HG03520 (cell line): Measurements from ENCODE around the gene PTPRG.
"Not testable (repeated sequence)": the region's sequence is repeated elsewhere in the genome, so short reads cannot be mapped to it uniquely, and the experiment has no call there.

Source experiments
- ATAC-seq: cut with Tn5 transposase; IDR thresholded peaks from one replicate; pipeline ENCODE4 v1.9.1; 2021; ENCODE audit warnings: mild to moderate bottlenecking, moderate library complexity; ENCODE audit not compliant: unreplicated experiment

Gene PTPRG

GRCh38 chr3:61682671-61683548 lies 121.5 kb downstream of the PTPRG start:
- ATAC-seq: no peak

GRCh38 chr3:61683549-61684236 lies 122.3 kb downstream of the PTPRG start:
- ATAC-seq: no peak

GRCh38 chr3:61684386-61684785 lies 123.0 kb downstream of the PTPRG start:
- no peak for ATAC-seq

DNA sequence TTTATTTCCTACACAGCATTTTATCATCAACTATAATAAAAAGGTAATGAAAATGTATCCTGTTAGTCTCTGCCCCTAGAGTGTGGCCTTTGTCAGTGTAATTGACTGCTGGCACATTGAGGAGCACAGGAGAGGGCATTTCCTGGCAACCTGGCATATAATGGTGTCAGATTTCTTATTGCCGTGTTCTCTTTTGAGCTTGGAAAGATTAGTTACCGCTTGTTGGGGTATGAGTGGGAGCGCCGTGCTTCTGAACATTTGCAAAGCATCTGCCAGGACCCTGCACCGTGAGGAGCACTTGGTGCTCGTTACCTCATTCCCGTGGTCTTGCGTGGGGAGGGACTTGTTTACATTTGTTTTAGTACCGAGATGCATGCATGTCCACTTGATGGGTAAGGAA lies 124.4 kb downstream of the PTPRG start:
- no peak for ATAC-seq

DNA sequence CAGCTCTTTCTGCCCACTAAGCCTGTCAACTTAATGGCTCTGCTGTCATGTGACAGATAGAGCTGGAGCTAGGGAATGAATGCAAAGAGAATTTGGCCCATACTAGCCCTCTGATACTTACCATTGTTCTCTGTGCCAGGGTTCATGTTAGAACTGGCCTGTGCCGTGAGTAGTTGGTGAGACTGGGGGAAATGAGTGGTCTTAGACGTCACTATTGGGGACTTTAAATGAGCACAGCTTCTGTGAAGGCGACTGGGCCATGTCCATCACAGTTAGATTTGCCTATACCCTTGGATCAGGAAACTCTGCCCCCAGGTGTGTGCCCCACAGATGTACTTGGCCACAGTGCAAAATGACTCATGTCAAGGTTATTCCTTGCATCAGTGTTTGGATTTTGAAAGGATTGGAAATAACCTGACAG lies 124.9 kb downstream of the PTPRG start:
- ATAC-seq: no peak

DNA sequence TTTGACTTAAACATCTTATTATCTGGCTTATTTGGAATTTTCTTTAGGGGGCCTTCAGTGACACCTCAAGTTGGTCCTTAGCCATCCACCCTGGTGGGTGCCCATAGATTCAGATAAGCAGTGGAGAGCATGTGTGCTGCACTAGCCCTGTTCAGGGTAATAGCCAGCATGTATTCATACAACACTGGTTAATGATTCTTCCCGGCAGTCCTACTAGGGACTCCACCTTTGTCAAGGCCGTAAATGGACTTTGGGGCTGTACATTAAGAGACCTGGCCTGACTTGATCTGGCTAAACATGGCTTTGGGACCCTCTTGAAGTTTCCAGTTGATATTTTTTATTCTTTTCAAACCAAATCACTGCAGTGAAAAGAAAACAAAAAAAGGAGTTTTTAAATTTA lies 125.8 kb downstream of the PTPRG start:
- no peak for ATAC-seq

DNA sequence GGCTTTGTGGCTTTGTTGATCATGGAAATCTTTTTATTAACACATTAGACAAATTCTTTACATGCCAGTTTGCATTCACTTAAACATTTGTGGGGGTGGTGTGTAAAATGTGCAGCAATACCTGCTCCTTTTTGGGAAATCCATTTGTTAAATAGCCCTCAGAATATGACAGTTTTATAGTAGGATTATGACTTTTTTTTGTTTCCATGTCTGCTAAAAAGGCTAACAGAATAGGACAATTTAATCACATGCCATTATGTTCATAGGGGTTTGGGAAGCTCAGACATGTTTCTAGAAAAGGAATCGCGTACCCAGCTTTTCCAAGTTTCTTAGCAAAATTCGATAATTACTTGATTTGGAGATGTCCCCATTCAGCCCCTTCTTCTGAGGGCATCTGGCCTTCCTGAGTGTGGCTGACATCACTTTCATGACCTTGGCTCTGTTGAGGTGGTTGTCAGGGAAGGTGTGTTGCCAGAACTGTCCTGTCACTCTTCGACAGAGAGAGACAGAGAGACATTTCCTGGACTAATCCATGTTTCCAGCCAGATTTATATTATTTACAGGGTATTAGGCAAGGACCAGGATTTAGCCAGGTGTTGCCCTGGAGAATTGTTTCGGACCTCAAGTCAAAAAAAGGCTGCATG lies 126.4 kb downstream of the PTPRG start:
- no peak for ATAC-seq

DNA sequence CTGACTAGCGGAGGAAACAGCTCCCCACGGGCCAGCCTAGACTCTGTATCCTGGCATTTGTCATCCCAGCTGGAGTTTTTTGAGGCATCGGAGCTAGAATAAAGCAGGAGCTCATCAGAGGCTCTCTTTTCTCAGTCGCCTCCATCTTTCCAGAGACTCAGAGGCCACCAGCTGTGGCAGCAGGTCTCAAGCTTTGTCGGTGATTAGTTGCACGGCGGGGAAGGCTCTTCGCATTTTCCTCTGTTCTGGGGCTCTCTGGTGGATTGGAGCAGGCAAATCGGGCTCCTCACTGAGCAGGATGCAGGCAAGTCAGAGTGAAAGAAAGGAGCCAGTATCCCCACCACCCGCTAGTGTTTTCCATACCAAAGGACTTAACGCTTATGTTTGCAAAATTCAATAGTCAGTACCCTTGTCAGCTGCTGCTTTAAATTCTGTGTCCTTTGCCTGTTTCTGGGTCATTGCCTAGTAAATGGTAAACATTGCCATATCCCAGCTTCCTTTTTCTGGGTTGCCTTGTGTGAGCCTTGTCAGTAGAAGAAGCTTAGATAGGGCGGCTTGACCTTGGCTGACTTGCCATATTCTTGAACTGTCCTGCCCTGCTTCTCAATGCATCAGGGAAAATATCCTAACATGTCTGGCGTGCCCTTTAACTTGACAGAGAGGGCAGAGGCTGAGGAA lies 127.1 kb downstream of the PTPRG start:
- no peak for ATAC-seq

GRCh38 chr3:61690016-61690415 lies 128.6 kb downstream of the PTPRG start:
- no peak for ATAC-seq

- no peak for ATAC-seq
These were observed 130.1 kb downstream of the PTPRG start for GRCh38 chr3:61691466-61691865.

- ATAC-seq: no peak
These were observed 135.9 kb downstream of the PTPRG start for GRCh38 chr3:61697301-61697700.

GRCh38 chr3:61698278-61699072 lies 137.1 kb downstream of the PTPRG start:
- ATAC-seq: not testable (repeated sequence)

GRCh38 chr3:61699622-61700021 lies 138.3 kb downstream of the PTPRG start:
- no peak for ATAC-seq

GRCh38 chr3:61701011-61701410 lies 139.6 kb downstream of the PTPRG start:
- ATAC-seq: no peak

DNA sequence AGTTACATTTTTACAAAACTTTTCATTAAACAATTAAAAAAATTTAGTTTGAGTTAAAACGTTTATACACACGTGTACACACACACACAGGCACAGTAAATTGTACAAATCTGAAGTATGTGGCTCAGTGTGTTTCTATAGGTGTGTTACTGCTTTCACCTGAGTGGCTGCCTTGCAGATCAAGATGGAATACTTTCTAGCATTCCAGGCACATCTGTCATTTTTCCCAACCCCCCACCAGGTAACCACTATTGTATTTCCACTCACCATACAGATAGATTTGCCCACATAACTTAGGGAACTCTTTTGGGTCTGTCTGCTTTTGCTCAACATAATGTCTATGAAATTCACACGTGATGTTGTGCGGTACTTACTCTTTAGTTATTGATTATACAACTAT lies 141.1 kb downstream of the PTPRG start:
- ATAC-seq: no peak

- no peak for ATAC-seq
These were observed 143.4 kb downstream of the PTPRG start for GRCh38 chr3:61704807-61705206.

DNA sequence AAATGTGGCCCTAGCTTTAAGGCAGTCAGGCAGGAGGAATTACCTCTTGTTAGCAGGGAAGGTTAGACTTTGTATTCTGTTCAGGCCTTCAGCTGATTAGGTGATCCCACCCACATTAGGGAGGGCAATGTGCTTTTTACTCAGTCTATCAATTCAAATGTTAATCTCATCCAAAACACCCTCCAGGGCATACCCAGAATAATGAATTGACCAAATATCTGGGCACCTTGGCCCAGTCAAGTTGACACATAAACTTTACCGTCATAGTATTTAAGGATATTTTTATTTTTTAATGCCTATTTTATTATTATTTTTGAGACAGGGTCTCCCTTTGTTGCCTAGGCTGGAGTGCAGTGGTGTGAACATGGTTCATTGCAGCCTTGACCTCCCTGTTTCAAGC lies 146.1 kb downstream of the PTPRG start:
- no peak for ATAC-seq

- not testable (repeated sequence) for ATAC-seq
These were observed 149.5 kb downstream of the PTPRG start for GRCh38 chr3:61710920-61711319.

GRCh38 chr3:61714225-61714624 lies 152.9 kb downstream of the PTPRG start:
- ATAC-seq: no peak

GRCh38 chr3:61715886-61716527 lies 154.6 kb downstream of the PTPRG start:
- no peak for ATAC-seq
